ENCODE measurements around the gene LRRC2.
A peak's percentile ranks its signal among the peaks of the same experiment; 100 is the strongest.
"Not testable (repeated sequence)": the region's sequence is repeated elsewhere in the genome, so short reads cannot be mapped to it uniquely, and the experiment has no call there.

LRRC2 gene

GRCh38 chr3:46580675-46581074 lies 14.6 kb upstream of the LRRC2 start:
- no peak for DNase-seq

GRCh38 chr3:46579756-46580286 lies 13.7 kb upstream of the LRRC2 start:
- DNase-seq: no peak

GRCh38 chr3:46578973-46579755 lies 13.1 kb upstream of the LRRC2 start:
- DNase-seq: no peak

- not testable (repeated sequence) for DNase-seq
Measured at GRCh38 chr3:46577580-46578249, 11.6 kb upstream of the LRRC2 start.

- no peak for DNase-seq
Measured at GRCh38 chr3:46576879-46577278, 10.8 kb upstream of the LRRC2 start.

GRCh38 chr3:46576386-46576785 lies 10.3 kb upstream of the LRRC2 start:
- no peak for DNase-seq

GRCh38 chr3:46575577-46576222 lies 9.6 kb upstream of the LRRC2 start:
- DNase-seq: no peak

- no peak for DNase-seq
Measured at GRCh38 chr3:46574881-46575576, 8.9 kb upstream of the LRRC2 start.

GRCh38 chr3:46574243-46574646 lies 8.1 kb upstream of the LRRC2 start:
- DNase-seq: no peak

- DNase-seq: no peak
Measured at GRCh38 chr3:46573701-46574100, 7.6 kb upstream of the LRRC2 start.

- no peak for DNase-seq
Measured at GRCh38 chr3:46571684-46572083, 5.6 kb upstream of the LRRC2 start.

GRCh38 chr3:46565607-46566039 lies 479 bp downstream of the LRRC2 start:
- DNase-seq: no peak

GRCh38 chr3:46565077-46565476 lies 1.0 kb downstream of the LRRC2 start:
- no peak for DNase-seq

GRCh38 chr3:46564190-46565021 lies 1.7 kb downstream of the LRRC2 start:
- no peak for DNase-seq

GRCh38 chr3:46561951-46562350 lies 4.2 kb downstream of the LRRC2 start:
- no peak for DNase-seq

- no peak for DNase-seq
Measured at GRCh38 chr3:46561511-46561910, 4.6 kb downstream of the LRRC2 start.

- no peak for DNase-seq
Measured at GRCh38 chr3:46559091-46559704, 6.9 kb downstream of the LRRC2 start.

- DNase-seq: peak; percentile 76 to 84
Measured at GRCh38 chr3:46558184-46559043, 7.7 kb downstream of the LRRC2 start.

- no peak for DNase-seq
Measured at GRCh38 chr3:46557814-46558183, 8.3 kb downstream of the LRRC2 start.

GRCh38 chr3:46553154-46553553 lies 12.9 kb downstream of the LRRC2 start:
- DNase-seq: no peak

- DNase-seq: no peak
Measured at GRCh38 chr3:46552538-46552937, 13.6 kb downstream of the LRRC2 start.
